DOHH2 (cell line): Measurements from ENCODE around the gene SRGAP2C.
"Not testable (repeated sequence)": the region's sequence is repeated elsewhere in the genome, so short reads cannot be mapped to it uniquely, and the experiment has no call there.

ENCODE experiments used
- H3F3A ChIP-seq: fragments of 200-600 bp; sonication (generic), shearing (Covaris generic); 2 replicates; pipeline ENCODE4 v1.6.0; 2016; ENCODE audit warnings: antibody characterized with exemption, mild to moderate bottlenecking; ENCODE audit not compliant: control insufficient read depth, insufficient read depth
- H3K27ac ChIP-seq: fragments of 200-600 bp; sonication (generic); 2 replicates; pipeline ENCODE4 v1.5.1; 2014; ENCODE audit warnings: low read depth, mild to moderate bottlenecking, low read length, moderate library complexity
- H3K27me3 ChIP-seq: fragments of 200-600 bp; sonication (generic); 2 replicates; pipeline ENCODE4 v1.6.1; 2014; ENCODE audit warnings: mild to moderate bottlenecking, low read length, mixed read lengths; ENCODE audit not compliant: control insufficient read depth
- H3K36me3 ChIP-seq: fragments of 200-600 bp; sonication (generic); 2 replicates; pipeline ENCODE4 v1.6.1; 2014; ENCODE audit warnings: mild to moderate bottlenecking, low read length, moderate library complexity, mixed read lengths; ENCODE audit not compliant: control insufficient read depth
- H3K4me1 ChIP-seq: fragments of 200-600 bp; sonication (generic); 2 replicates; pipeline ENCODE4 v1.6.1; 2014; ENCODE audit warnings: mild to moderate bottlenecking, low read length, mixed read lengths; ENCODE audit not compliant: control insufficient read depth
- H3K4me2 ChIP-seq: fragments of 200-600 bp; sonication (generic); 2 replicates; pipeline ENCODE4 v1.6.0; 2014; ENCODE audit warnings: mild to moderate bottlenecking, low read length, moderate library complexity
- H3K4me3 ChIP-seq: fragments of 200-600 bp; sonication (generic); 2 replicates; pipeline ENCODE4 v1.5.1; 2014; ENCODE audit warnings: mild to moderate bottlenecking, low read length, mixed read lengths
- H3K79me2 ChIP-seq: fragments of 200-600 bp; sonication (generic); 2 replicates; pipeline ENCODE4 v1.6.1; 2014; ENCODE audit warnings: mild to moderate bottlenecking, low read length, mixed read lengths; ENCODE audit not compliant: control insufficient read depth
- H3K9me2 ChIP-seq: fragments of 200-600 bp; sonication (generic); replicated peaks from 2 replicates; pipeline ENCODE4 v1.6.1; 2014; ENCODE audit warnings: mild to moderate bottlenecking, low read length, mixed read lengths; ENCODE audit not compliant: control insufficient read depth
- H3K9me3 ChIP-seq: fragments of 200-600 bp; sonication (generic); 2 replicates; pipeline ENCODE4 v1.6.1; 2014; ENCODE audit warnings: antibody characterized with exemption, low read length, mixed read lengths; ENCODE audit not compliant: control insufficient read depth, insufficient read depth
- H4K20me1 ChIP-seq: fragments of 200-600 bp; sonication (generic); 2 replicates; pipeline ENCODE4 v1.6.0; 2014; ENCODE audit warnings: low read depth, mild to moderate bottlenecking, antibody characterized with exemption, low read length, moderate library complexity; ENCODE audit not compliant: control insufficient read depth, insufficient read depth
- CTCF ChIP-seq: fragments of 200-600 bp; sonication (generic); IDR thresholded peaks from one replicate; pipeline ENCODE4 v1.5.1; 2014; ENCODE audit warnings: antibody characterized with exemption, mild to moderate bottlenecking, low read depth, low read length; ENCODE audit not compliant: poor library complexity, severe bottlenecking
- EZH2phosphoT487 ChIP-seq: fragments of 200-600 bp; sonication (generic); IDR thresholded peaks from 2 replicates; pipeline ENCODE4 v1.6.1; 2017; ENCODE audit warnings: borderline replicate concordance, mild to moderate bottlenecking, antibody characterized with exemption, low read length, moderate library complexity, mixed read lengths

Gene SRGAP2C

GRCh38 chr1:121399193-121399592, 214.4 kb downstream of the SRGAP2C start:
- not testable (repeated sequence) for H3K4me1 ChIP-seq, H3K4me3 ChIP-seq, H3K9me3 ChIP-seq, H3K27ac ChIP-seq, H3K79me2 ChIP-seq, H3K36me3 ChIP-seq, H3K4me2 ChIP-seq, H4K20me1 ChIP-seq, H3F3A ChIP-seq, H3K27me3 ChIP-seq, H3K9me2 ChIP-seq

- not testable (repeated sequence) for H3K4me3 ChIP-seq, H3K9me2 ChIP-seq, H3F3A ChIP-seq, H3K4me1 ChIP-seq, H3K27ac ChIP-seq, H3K4me2 ChIP-seq, H3K36me3 ChIP-seq, H3K9me3 ChIP-seq, H3K79me2 ChIP-seq, H4K20me1 ChIP-seq, H3K27me3 ChIP-seq
These were observed 215.3 kb downstream of the SRGAP2C start for GRCh38 chr1:121400108-121400507.

GRCh38 chr1:121400541-121401310, 216.0 kb downstream of the SRGAP2C start:
- H3K36me3 ChIP-seq, H3K4me2 ChIP-seq, H3K9me2 ChIP-seq, H3K79me2 ChIP-seq, H3K4me1 ChIP-seq, H3K27ac ChIP-seq, H3K4me3 ChIP-seq, H4K20me1 ChIP-seq, H3K27me3 ChIP-seq, H3K9me3 ChIP-seq, H3F3A ChIP-seq: not testable (repeated sequence)

- not testable (repeated sequence) for H3K9me2 ChIP-seq, H3K27me3 ChIP-seq, H4K20me1 ChIP-seq, H3K36me3 ChIP-seq, H3K27ac ChIP-seq, H3K4me2 ChIP-seq, H3K79me2 ChIP-seq, H3F3A ChIP-seq, H3K4me3 ChIP-seq, H3K9me3 ChIP-seq, H3K4me1 ChIP-seq
These were observed 216.7 kb downstream of the SRGAP2C start for GRCh38 chr1:121401375-121401955.

- not testable (repeated sequence) for H3K27ac ChIP-seq, H3K27me3 ChIP-seq, H3F3A ChIP-seq, H4K20me1 ChIP-seq, H3K9me3 ChIP-seq, H3K4me2 ChIP-seq, H3K4me1 ChIP-seq, H3K4me3 ChIP-seq, H3K79me2 ChIP-seq, H3K36me3 ChIP-seq, H3K9me2 ChIP-seq
These were observed 218.5 kb downstream of the SRGAP2C start for GRCh38 chr1:121403254-121403653.

- no peaks in the 10 kb centered on the region for H4K20me1 ChIP-seq
- H3K36me3 ChIP-seq, result no peaks in the 10 kb centered on the region
- H3K27me3 ChIP-seq, result no peaks in the 10 kb centered on the region
- H3F3A ChIP-seq, result no peaks in the 10 kb centered on the region
- no peak for TF ChIP-seq EZH2phosphoT487
- no peak for TF ChIP-seq CTCF
- no peaks in the 10 kb centered on the region; the same call in 1 of the 2 replicates for H3K9me3 ChIP-seq
- H3K4me1 ChIP-seq, result peaks cover 8% of the 10 kb centered on the region
- no peaks in the 10 kb centered on the region for H3K9me2 ChIP-seq
- no peak overlapping the region for H3K4me2 ChIP-seq
- H3K27ac ChIP-seq, result no peak overlapping the region
- H3K79me2 ChIP-seq, result no peaks in the 10 kb centered on the region
- H3K4me3 ChIP-seq, result no peak overlapping the region
These were observed 223.6 kb downstream of the SRGAP2C start for GRCh38 chr1:121408354-121408753.
